NT2/D1 (cell line): Measurements from ENCODE around the gene GREB1.

Experiments used
- YY1 ChIP-seq: IDR thresholded peaks from 2 replicates; pipeline ENCODE4 v1.6.1; 2011; ENCODE audit not compliant: insufficient read length, insufficient read depth
- ZNF274 ChIP-seq: IDR thresholded peaks from 2 replicates; pipeline ENCODE4 v1.6.1; 2011; ENCODE audit warnings: mild to moderate bottlenecking, low read depth, low read length

GRCh38 chr2:11559066-11559785 lies 25.4 kb downstream of the GREB1 start:
- TF ChIP-seq ZNF274 = no peak
- no peak for TF ChIP-seq YY1
